GM12801 (cell line): ENCODE data around the gene ZNF354B.

ENCODE experiments used
- TF ChIP-seq, protein P1 (sequence below): IDR thresholded peaks from one replicate; pipeline ENCODE4 v1.5.1; 2011; ENCODE audit warnings: control low read depth; ENCODE audit not compliant: insufficient read length; ENCODE audit errors: extremely low read depth

ZNF354B gene

DNA sequence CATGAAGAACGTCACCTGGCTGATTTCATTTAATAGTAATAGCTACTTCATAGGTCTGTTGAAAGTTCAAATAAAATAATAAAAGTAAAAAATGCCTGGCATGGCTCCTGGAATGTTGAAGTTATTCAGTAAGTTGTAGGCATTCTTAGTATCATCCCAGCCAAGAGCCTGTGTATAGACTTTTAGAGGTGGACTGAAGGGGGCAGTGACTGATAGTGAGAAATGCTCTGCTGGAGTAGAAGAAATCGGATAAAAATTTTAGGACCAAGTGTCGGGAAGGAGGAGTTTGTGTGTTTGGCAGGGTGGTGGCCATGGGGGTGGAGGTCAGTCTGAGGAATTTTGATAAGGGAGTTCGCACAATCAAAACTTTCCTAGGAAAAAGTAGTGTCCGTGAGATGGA, 39.5 kb downstream of the ZNF354B start:
- TF ChIP-seq, protein P1, sequence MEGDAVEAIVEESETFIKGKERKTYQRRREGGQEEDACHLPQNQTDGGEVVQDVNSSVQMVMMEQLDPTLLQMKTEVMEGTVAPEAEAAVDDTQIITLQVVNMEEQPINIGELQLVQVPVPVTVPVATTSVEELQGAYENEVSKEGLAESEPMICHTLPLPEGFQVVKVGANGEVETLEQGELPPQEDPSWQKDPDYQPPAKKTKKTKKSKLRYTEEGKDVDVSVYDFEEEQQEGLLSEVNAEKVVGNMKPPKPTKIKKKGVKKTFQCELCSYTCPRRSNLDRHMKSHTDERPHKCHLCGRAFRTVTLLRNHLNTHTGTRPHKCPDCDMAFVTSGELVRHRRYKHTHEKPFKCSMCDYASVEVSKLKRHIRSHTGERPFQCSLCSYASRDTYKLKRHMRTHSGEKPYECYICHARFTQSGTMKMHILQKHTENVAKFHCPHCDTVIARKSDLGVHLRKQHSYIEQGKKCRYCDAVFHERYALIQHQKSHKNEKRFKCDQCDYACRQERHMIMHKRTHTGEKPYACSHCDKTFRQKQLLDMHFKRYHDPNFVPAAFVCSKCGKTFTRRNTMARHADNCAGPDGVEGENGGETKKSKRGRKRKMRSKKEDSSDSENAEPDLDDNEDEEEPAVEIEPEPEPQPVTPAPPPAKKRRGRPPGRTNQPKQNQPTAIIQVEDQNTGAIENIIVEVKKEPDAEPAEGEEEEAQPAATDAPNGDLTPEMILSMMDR: no peak

GRCh38 chr5:178902849-178903248, 43.1 kb downstream of the ZNF354B start:
- TF ChIP-seq, protein P1: no peak

- TF ChIP-seq, protein P1: no peak
Measured at GRCh38 chr5:178931846-178932760, 72.3 kb downstream of the ZNF354B start.
